IMR-90 (cell line): ENCODE measurements around the gene ADAMTS12. TPM values are rescaled to one million over a fixed set of nuclear protein-coding genes. Genes with fewer than 3 reads are reported as not detected.

ENCODE experiments used
- ATAC-seq: fragments of 200-7000 bp; cut with Tn5 transposase; 2 replicates; pipeline ENCODE4 v1.9.1; 2020; ENCODE audit warnings: low read depth, mild to moderate bottlenecking, moderate library complexity
- BruUV-seq: library from RNA; stranded (reverse); fragments of 400-500 nt; replicated peaks from 2 replicates; lab custom pipeline; 2021; lab: Mats Ljungman, UMichigan
- CTCF ChIA-PET: fragments of 300-600 bp; formaldehyde crosslinking; extraction: SDS; loops from one replicate; lab custom pipeline; 2021; ENCODE audit warnings: antibody characterized with exemption; lab: Yijun Ruan, JAX
- POLR2A ChIA-PET: fragments of 300-600 bp; sonication (Branson Sonifier 250); formaldehyde crosslinking; loops from one replicate; lab custom pipeline; 2022; ENCODE audit warnings: antibody characterized with exemption; ENCODE audit not compliant: unreplicated experiment; lab: Charles Lee
- DNase-seq: peaks from one replicate; pipeline ENCODE4 v3.0.0; 2013
- H2AFZ ChIP-seq: replicated peaks from 2 replicates; pipeline ENCODE3; 2013; ENCODE audit warnings: low read length, mild to moderate bottlenecking; ENCODE audit not compliant: poor library complexity
- H2AK5ac ChIP-seq: 2 replicates; pipeline ENCODE4 v1.6.1; 2013; ENCODE audit warnings: low read depth, low read length, inconsistent platforms
- H2AK9ac ChIP-seq: replicated peaks from 2 replicates; pipeline ENCODE3; 2013; ENCODE audit warnings: mild to moderate bottlenecking, low read depth, low read length, moderate library complexity; ENCODE audit not compliant: poor library complexity
- H2BK120ac ChIP-seq: 2 replicates; pipeline ENCODE4 v1.6.1; 2013; ENCODE audit warnings: low read depth, low read length, inconsistent platforms
- H2BK15ac ChIP-seq: 3 replicates; pipeline ENCODE4 v1.6.1; 2013; ENCODE audit warnings: low read depth, low read length, inconsistent platforms
- H2BK20ac ChIP-seq: 2 replicates; pipeline ENCODE4 v1.6.1; 2013; ENCODE audit warnings: low read depth, mild to moderate bottlenecking, inconsistent platforms, low read length, moderate library complexity
- H2BK5ac ChIP-seq: 2 replicates; pipeline ENCODE4 v1.6.1; 2013; ENCODE audit warnings: mild to moderate bottlenecking, low read depth, low read length, inconsistent platforms; ENCODE audit not compliant: poor library complexity, severe bottlenecking
- H3K14ac ChIP-seq: replicated peaks from 2 replicates; pipeline ENCODE4 v1.6.1; 2013; ENCODE audit warnings: low read depth, low read length, inconsistent platforms
- H3K18ac ChIP-seq: 2 replicates; pipeline ENCODE4 v1.6.1; 2013; ENCODE audit warnings: low read depth, low read length, control low read depth
- H3K23ac ChIP-seq: 2 replicates; pipeline ENCODE4 v1.6.1; 2013; ENCODE audit warnings: low read depth, low read length, inconsistent platforms
- H3K27ac ChIP-seq: 2 replicates; pipeline ENCODE4 v1.5.1; 2013; ENCODE audit warnings: mild to moderate bottlenecking, control low read depth, low read length; ENCODE audit not compliant: insufficient read depth
- H3K27me3 ChIP-seq: 2 replicates; pipeline ENCODE4 v1.6.1; 2013; ENCODE audit warnings: low read length; ENCODE audit not compliant: control insufficient read depth, insufficient read depth
- H3K36me3 ChIP-seq: 2 replicates; pipeline ENCODE4 v1.6.1; 2013; ENCODE audit warnings: low read length, mixed read lengths; ENCODE audit not compliant: control insufficient read depth, insufficient read depth
- H3K4ac ChIP-seq: 2 replicates; pipeline ENCODE4 v1.6.1; 2013; ENCODE audit warnings: low read depth, low read length, inconsistent platforms
- H3K4me1 ChIP-seq: 2 replicates; pipeline ENCODE4 v1.6.1; 2013; ENCODE audit warnings: low read length, mixed read lengths; ENCODE audit not compliant: control insufficient read depth, insufficient read depth
- H3K4me2 ChIP-seq: 2 replicates; pipeline ENCODE4 v1.6.1; 2013; ENCODE audit warnings: low read depth, mild to moderate bottlenecking, control low read depth, low read length, moderate library complexity
- H3K4me3 ChIP-seq: 2 replicates; pipeline ENCODE4 v1.5.1; 2013; ENCODE audit warnings: low read depth, mild to moderate bottlenecking, control low read depth, low read length, moderate library complexity; ENCODE audit not compliant: insufficient read depth
- H3K56ac ChIP-seq: 2 replicates; pipeline ENCODE4 v1.6.1; 2013; ENCODE audit warnings: low read length, inconsistent platforms; ENCODE audit not compliant: insufficient read depth; ENCODE audit errors: extremely low read depth
- H3K79me1 ChIP-seq, 2 experiments: 2 replicates each; pipeline ENCODE4 v1.6.1; 2013; ENCODE audit warnings: low read length in 2 of 2, inconsistent platforms in 1 of 2, low read depth in 1 of 2
- H3K9ac ChIP-seq: 2 replicates; pipeline ENCODE4 v1.6.1; 2013; ENCODE audit warnings: low read depth, low read length, control low read depth
- H3K9me1 ChIP-seq: 2 replicates; pipeline ENCODE4 v1.6.1; 2013; ENCODE audit warnings: low read length, inconsistent platforms; ENCODE audit not compliant: insufficient read depth
- H3K9me3 ChIP-seq: 2 replicates; pipeline ENCODE4 v1.6.1; 2013; ENCODE audit warnings: low read length; ENCODE audit not compliant: control insufficient read depth, insufficient read depth
- H4K20me1 ChIP-seq: 2 replicates; pipeline ENCODE4 v1.6.1; 2013; ENCODE audit warnings: low read length, inconsistent platforms; ENCODE audit not compliant: insufficient read depth
- H4K5ac ChIP-seq: 2 replicates; pipeline ENCODE4 v1.6.1; 2013; ENCODE audit warnings: mild to moderate bottlenecking, low read depth, low read length, control low read depth
- H4K8ac ChIP-seq, 2 experiments: 2 replicates each; pipeline ENCODE4 v1.6.1; 2013; ENCODE audit warnings: low read depth in 2 of 2, low read length in 2 of 2, control low read depth in 1 of 2, inconsistent platforms in 1 of 2
- H4K91ac ChIP-seq: 2 replicates; pipeline ENCODE4 v1.6.1; 2013; ENCODE audit warnings: low read depth, low read length, inconsistent platforms; ENCODE audit not compliant: insufficient read depth
- BHLHE40 ChIP-seq: fragments of 150-350 bp; IDR thresholded peaks from 2 replicates; pipeline ENCODE4 v1.6.1; 2016; ENCODE audit warnings: mild to moderate bottlenecking, low read depth, low read length
- MAZ ChIP-seq: IDR thresholded peaks from 2 replicates; pipeline ENCODE4 v1.6.1; 2012; ENCODE audit warnings: low read depth, mild to moderate bottlenecking, low read length, improper control_type of control experiment, moderate library complexity, borderline replicate concordance
- NFE2L2 ChIP-seq: fragments of 150-350 bp; IDR thresholded peaks from 2 replicates; pipeline ENCODE4 v1.6.1; 2016; ENCODE audit warnings: low read depth, mild to moderate bottlenecking, low read length
- POLR2A ChIP-seq: IDR thresholded peaks from 2 replicates; pipeline ENCODE4 v1.6.1; 2012; ENCODE audit warnings: mild to moderate bottlenecking, low read depth, low read length
- RAD21 ChIP-seq: IDR thresholded peaks from 2 replicates; pipeline ENCODE4 v1.6.1; 2012; ENCODE audit warnings: low read length, improper control_type of control experiment
- WGBS, 2 experiments: methylation state at CpG; one replicate each; pipeline versions ENCODE4 v1.1.5 to v1.1.7; 2013; ENCODE audit warnings: missing lambda C conversion rate in 2 of 2; ENCODE audit not compliant: insufficient read length in 1 of 2; ENCODE audit errors: extremely low coverage in 2 of 2; 5-methylcytosine and 5-hydroxymethylcytosine counted together
- dilution Hi-C: fragments of 300-500 bp; cut with HindIII; formaldehyde crosslinking; loops from one replicate; pipeline ENCODE4 v1.14.3; 2018; ENCODE audit warnings: low sequenced_read_pairs; ENCODE audit not compliant: unreplicated experiment
- in situ Hi-C: fragments of 300-500 bp; cut with MboI; formaldehyde crosslinking; loops from 3 replicates; pipeline ENCODE4 v1.14.3; 2019; ENCODE audit warnings: low sequenced_read_pairs, inconsistent platforms, mixed read lengths
- intact Hi-C: fragments of 100-400 bp; cut with micrococcal nuclease; formaldehyde crosslinking; loops from 2 replicates; pipeline ENCODE4 v1.10.0; 2022
- polyA plus RNA-seq, 3 experiments: library from polyadenylated mRNA; depleted of rRNA; stranded (reverse); fragments of >200 nt; gene quantifications; 2 replicates each; pipeline ENCODE4 v1.2.3, GENCODE V29; 2012; ENCODE audit warnings: low replicate concordance in 1 of 3
- total RNA-seq: library from RNA; depleted of rRNA; stranded (reverse); fragments of >200 nt; gene quantifications from 2 replicates; pipeline ENCODE4 v1.2.3, GENCODE V29; 2012
- TF ChIP-seq, protein P1 (sequence below): fragments of 150-350 bp; IDR thresholded peaks from 2 replicates; pipeline ENCODE4 v1.6.1; 2017; ENCODE audit warnings: mild to moderate bottlenecking, antibody characterized with exemption, low read length, low read depth

ADAMTS12 gene
- total and polyA plus RNA-seq, 2 of the 4 experiments (the other 2 are of a cell fraction) = 27.3 to 51.3 TPM

DNA sequence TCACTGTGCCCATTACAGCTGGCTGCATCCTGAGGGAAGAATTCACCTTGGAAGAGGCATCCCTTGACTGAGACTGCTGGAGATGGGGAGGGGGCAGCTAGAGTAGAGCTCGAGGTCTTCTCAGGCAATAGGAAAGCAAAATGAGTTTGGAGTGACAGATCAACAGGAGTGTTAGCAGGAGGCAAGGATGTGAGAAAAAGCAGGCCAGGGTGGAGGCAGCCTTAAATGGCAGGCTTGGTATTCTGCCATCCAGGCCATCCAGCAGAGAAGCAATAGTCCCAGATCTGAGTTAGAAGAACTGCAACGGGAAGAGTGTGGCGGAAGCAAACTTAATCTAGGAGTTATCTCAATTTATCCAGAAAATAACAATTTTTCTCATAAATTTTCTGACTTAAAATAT lies 6.1 kb downstream of the ADAMTS12 start:
- H3K56ac ChIP-seq = no peak overlapping the region
- POLR2A ChIA-PET = no interaction called here
- H3K14ac ChIP-seq = no peak overlapping the region
- WGBS, 2 experiments = 13% methylated on average over 1 of the region's 3 CpGs; no CpG with 5 or more reads in 1 of the 2 experiments
- H3K4ac ChIP-seq = no peak overlapping the region
- H2BK15ac ChIP-seq = no peak overlapping the region
- H2BK5ac ChIP-seq = no peak overlapping the region
- no peak for TF ChIP-seq NFE2L2
- TF ChIP-seq, protein P1, sequence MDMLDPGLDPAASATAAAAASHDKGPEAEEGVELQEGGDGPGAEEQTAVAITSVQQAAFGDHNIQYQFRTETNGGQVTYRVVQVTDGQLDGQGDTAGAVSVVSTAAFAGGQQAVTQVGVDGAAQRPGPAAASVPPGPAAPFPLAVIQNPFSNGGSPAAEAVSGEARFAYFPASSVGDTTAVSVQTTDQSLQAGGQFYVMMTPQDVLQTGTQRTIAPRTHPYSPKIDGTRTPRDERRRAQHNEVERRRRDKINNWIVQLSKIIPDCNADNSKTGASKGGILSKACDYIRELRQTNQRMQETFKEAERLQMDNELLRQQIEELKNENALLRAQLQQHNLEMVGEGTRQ = no peak
- no peak for TF ChIP-seq MAZ
- TF ChIP-seq RAD21 = no peak
- TF ChIP-seq BHLHE40 = no peak
- no peak for TF ChIP-seq POLR2A
- peaks cover 5% of the 10 kb centered on the region for H3K36me3 ChIP-seq
- DNase-seq (no peak), ATAC-seq (no peak)
- no peak overlapping the region for H3K4me2 ChIP-seq
- no peak overlapping the region for H4K91ac ChIP-seq
- no peaks in the 10 kb centered on the region for H3K27me3 ChIP-seq
- H4K5ac ChIP-seq = no peak overlapping the region
- dilution Hi-C loops (no loop called here), in situ Hi-C loops (no loop called here), intact Hi-C loops (loop anchor here (5.0 kb wide), 1 partner anchor 33 kb away; no protein-coding TSS in a partner anchor)
- H3K9me1 ChIP-seq = peaks cover 13% of the 10 kb centered on the region
- H2BK120ac ChIP-seq = no peak overlapping the region
- peaks cover 15% of the 10 kb centered on the region for H3K4me1 ChIP-seq
- no peak overlapping the region for H3K4me3 ChIP-seq
- no peak overlapping the region; the same call in 1 of the 2 replicates for H2AK5ac ChIP-seq
- H3K27ac ChIP-seq = no peak overlapping the region
- BruUV-seq = no TSS peak
- no peak overlapping the region for H2AK9ac ChIP-seq
- no peak overlapping the region for H3K23ac ChIP-seq
- no peak overlapping the region for H4K8ac ChIP-seq
- H2AFZ ChIP-seq = no peak overlapping the region
- H2BK20ac ChIP-seq = no peak overlapping the region
- no peak overlapping the region for H3K18ac ChIP-seq
- CTCF ChIA-PET = no interaction called here
- H3K79me1 ChIP-seq = peaks cover 10 to 63% of the 10 kb centered on the region in 2 experiments; a peak in 3 of 4 replicates
- no peaks in the 10 kb centered on the region for H3K9me3 ChIP-seq
- H3K9ac ChIP-seq = no peak overlapping the region
- peaks cover 17% of the 10 kb centered on the region; the same call in 1 of the 2 replicates for H4K20me1 ChIP-seq
